ENCODE results near the gene ABCC1. TPM values are rescaled to one million over a fixed set of nuclear protein-coding genes. Genes with fewer than 3 reads are reported as not detected.

The ABCC1 gene
- total RNA-seq, 1 donor from 2014 or later, result 69.4 TPM

- TF ChIP-seq CTCF (IDR thresholded peaks at IDR 0.05; ENCODE audit: unreplicated experiment), result no peak
- Mint-ChIP-seq H3K4me3 (no peak overlapping the region), H3K27me3 (ENCODE audit: low read depth) (no peaks in the 10 kb centered on the region), H3K27ac (peak overlapping the region; percentile 62), H3K4me1 (peaks cover 8% of the 10 kb centered on the region), H3K9me3 (peaks cover 28% of the 10 kb centered on the region), H3K36me3 (peaks cover 32% of the 10 kb centered on the region)
- DNase-seq (ENCODE audit: low spot score in 2 of 2, unreplicated experiment in 2 of 2), result no peak
Measured at GRCh38 chr16:15966836-15967546, 17.6 kb downstream of the ABCC1 start.

GRCh38 chr16:15967655-15968315, 18.4 kb downstream of the ABCC1 start:
- no peak for TF ChIP-seq CTCF (IDR thresholded peaks at IDR 0.05; ENCODE audit: unreplicated experiment)
- Mint-ChIP-seq H3K36me3 (peaks cover 30% of the 10 kb centered on the region), H3K27ac (no peak overlapping the region), H3K4me1 (peaks cover 8% of the 10 kb centered on the region), H3K27me3 (ENCODE audit: low read depth) (no peaks in the 10 kb centered on the region), H3K4me3 (no peak overlapping the region), H3K9me3 (peaks cover 28% of the 10 kb centered on the region)
- DNase-seq (ENCODE audit: low spot score in 2 of 2, unreplicated experiment in 2 of 2), result no peak

- no peak for DNase-seq (ENCODE audit: low spot score in 2 of 2, unreplicated experiment in 2 of 2)
- no peak overlapping the region for H3K27ac Mint-ChIP-seq
- peaks cover 25% of the 10 kb centered on the region for H3K36me3 Mint-ChIP-seq
- H3K4me3 Mint-ChIP-seq, result no peak overlapping the region
- TF ChIP-seq CTCF (IDR thresholded peaks at IDR 0.05; ENCODE audit: unreplicated experiment), result no peak
- H3K9me3 Mint-ChIP-seq, result peaks cover 22% of the 10 kb centered on the region
- H3K4me1 Mint-ChIP-seq, result peaks cover 8% of the 10 kb centered on the region
- no peaks in the 10 kb centered on the region for H3K27me3 Mint-ChIP-seq (ENCODE audit: low read depth)
Measured at GRCh38 chr16:15970202-15970601, 20.8 kb downstream of the ABCC1 start.

- H3K27me3 Mint-ChIP-seq (ENCODE audit: low read depth), result no peaks in the 10 kb centered on the region
- no peak for TF ChIP-seq CTCF (IDR thresholded peaks at IDR 0.05; ENCODE audit: unreplicated experiment)
- peaks cover 25% of the 10 kb centered on the region for H3K36me3 Mint-ChIP-seq
- no peak overlapping the region for H3K27ac Mint-ChIP-seq
- H3K4me3 Mint-ChIP-seq, result no peak overlapping the region
- H3K4me1 Mint-ChIP-seq, result peaks cover 8% of the 10 kb centered on the region
- peaks cover 22% of the 10 kb centered on the region for H3K9me3 Mint-ChIP-seq
- no peak for DNase-seq (ENCODE audit: low spot score in 2 of 2, unreplicated experiment in 2 of 2)
Measured at GRCh38 chr16:15970743-15971439, 21.5 kb downstream of the ABCC1 start.

- H3K36me3 Mint-ChIP-seq, result peaks cover 25% of the 10 kb centered on the region
Measured at GRCh38 chr16:15971440-15971815, 22.0 kb downstream of the ABCC1 start.

More at GRCh38 chr16:15971440-15971815, 22.0 kb downstream of the ABCC1 start:
- no peak overlapping the region for H3K27ac Mint-ChIP-seq
- no peak for DNase-seq (ENCODE audit: low spot score in 2 of 2, unreplicated experiment in 2 of 2)
- peaks cover 22% of the 10 kb centered on the region for H3K9me3 Mint-ChIP-seq
- H3K4me1 Mint-ChIP-seq, result peaks cover 8% of the 10 kb centered on the region
- no peak overlapping the region for H3K4me3 Mint-ChIP-seq
- TF ChIP-seq CTCF (IDR thresholded peaks at IDR 0.05; ENCODE audit: unreplicated experiment), result no peak
- no peaks in the 10 kb centered on the region for H3K27me3 Mint-ChIP-seq (ENCODE audit: low read depth)
